Measurements from ENCODE around the gene EXD3.

The EXD3 gene

DNA sequence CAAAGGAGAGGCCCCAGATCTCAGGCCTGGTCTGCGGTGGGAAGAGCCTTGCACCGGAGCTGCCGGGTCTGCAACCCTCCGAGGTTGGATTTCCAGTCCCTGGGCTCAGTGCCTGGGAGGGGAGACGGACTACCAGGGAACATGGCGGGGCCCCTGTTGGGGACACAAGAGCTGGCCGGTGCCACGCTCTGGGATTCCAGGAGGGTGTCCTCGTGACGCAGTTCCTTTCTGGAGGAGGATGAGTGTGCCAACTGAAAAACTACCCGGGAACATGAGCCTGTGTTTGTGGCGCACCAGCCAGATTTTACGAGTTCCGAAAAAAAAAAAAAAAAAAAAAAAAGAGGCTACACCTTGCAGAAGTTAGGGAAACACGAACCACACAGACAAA, 129.9 kb downstream of the EXD3 start:
- H3K36me3 ChIP-seq (ENCODE audit: insufficient read depth, low read length) = no peaks in the 10 kb centered on the region
- peaks cover 40% of the 10 kb centered on the region for H3K27me3 ChIP-seq (ENCODE audit: control insufficient read depth, insufficient read depth, low read length)
- H3K9me3 ChIP-seq (replicated peaks; ENCODE audit: low read length) = no peaks in the 10 kb centered on the region
- peaks cover 4% of the 10 kb centered on the region for H3K4me1 ChIP-seq (ENCODE audit: control insufficient read depth, insufficient read depth, low read length)
- H3K4me2 ChIP-seq (ENCODE audit: low read length) = no peak overlapping the region
- no peak overlapping the region for H3K9ac ChIP-seq (ENCODE audit: low read depth, low read length)
- H3K4me3 ChIP-seq (ENCODE audit: low read length) = no peak overlapping the region

DNA sequence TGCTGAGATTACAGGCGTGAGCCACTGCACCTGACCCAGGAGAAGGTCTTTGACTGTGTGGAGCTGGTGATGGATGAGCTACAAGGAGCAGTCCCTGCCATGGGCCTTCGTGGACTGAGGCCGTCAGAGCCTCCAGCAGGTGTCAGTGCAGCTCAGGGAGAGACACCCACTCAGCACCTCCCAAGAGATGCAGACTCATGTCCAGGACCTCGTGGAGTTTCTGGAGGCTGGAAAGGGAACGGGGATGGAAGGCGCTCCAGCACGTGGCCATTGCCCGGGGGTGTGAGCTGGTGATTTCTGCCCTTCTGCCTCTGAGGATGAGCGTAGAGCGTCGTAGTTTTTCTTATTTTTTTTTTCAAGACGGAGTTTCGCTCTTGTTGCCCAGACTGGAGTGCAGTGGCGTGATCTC, 136.0 kb downstream of the EXD3 start:
- Histone ChIP-seq H3K4me3 (ENCODE audit: low read length) (no peak overlapping the region), H3K9ac (ENCODE audit: low read depth, low read length) (no peak overlapping the region), H3K27me3 (ENCODE audit: control insufficient read depth, insufficient read depth, low read length) (no peaks in the 10 kb centered on the region), H3K36me3 (ENCODE audit: insufficient read depth, low read length) (peaks cover 5% of the 10 kb centered on the region), H3K9me3 (replicated peaks; ENCODE audit: low read length) (no peaks in the 10 kb centered on the region), H3K4me1 (ENCODE audit: control insufficient read depth, insufficient read depth, low read length) (peaks cover 4% of the 10 kb centered on the region), H3K4me2 (ENCODE audit: low read length) (no peak overlapping the region)

DNA sequence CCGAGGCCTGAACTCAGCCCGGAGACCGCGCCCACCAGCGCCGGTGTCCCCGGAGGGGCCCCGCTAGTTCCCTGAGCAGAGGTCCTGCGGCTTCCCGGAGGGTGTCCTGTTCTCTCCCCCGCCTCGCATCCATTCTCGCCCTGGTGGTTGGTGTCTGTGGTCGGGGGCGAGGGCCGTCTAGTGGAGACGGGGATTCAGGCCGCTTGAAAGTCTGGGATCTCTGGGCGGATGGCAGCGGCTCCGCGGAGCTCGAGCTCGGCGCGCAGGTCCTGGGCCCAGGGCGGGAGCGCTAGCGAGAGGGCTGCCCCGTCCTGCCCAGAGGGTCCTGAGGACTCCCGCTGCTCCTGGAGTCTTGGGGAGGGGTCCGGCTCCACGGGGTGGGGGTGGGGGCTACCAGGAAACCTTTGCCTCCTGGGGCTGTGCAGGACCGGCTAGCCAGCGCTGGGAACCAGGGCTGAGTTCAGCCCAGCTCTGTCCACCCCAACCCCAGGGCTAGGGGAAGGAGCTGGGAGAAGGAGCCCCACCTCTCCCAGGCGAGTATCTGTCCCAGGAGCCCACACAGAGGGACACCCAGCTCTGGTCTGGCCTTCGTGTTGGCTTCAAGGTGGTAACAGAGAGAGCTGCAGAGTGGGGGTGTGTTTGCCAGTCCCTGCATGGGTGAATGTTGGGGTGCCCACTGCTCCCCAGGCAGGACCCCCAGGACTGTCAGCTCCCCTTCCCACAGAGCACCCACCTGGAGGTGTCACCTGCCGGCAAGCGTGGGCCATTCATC, 141.4 kb downstream of the EXD3 start:
- Histone ChIP-seq H3K4me1 (ENCODE audit: control insufficient read depth, insufficient read depth, low read length) (peaks cover 45% of the 10 kb centered on the region), H3K4me3 (ENCODE audit: low read length) (peak overlapping the region; percentile 26), H3K9me3 (replicated peaks; ENCODE audit: low read length) (no peaks in the 10 kb centered on the region), H3K27me3 (ENCODE audit: control insufficient read depth, insufficient read depth, low read length) (no peaks in the 10 kb centered on the region), H3K4me2 (ENCODE audit: low read length) (peak overlapping the region; percentile 72), H3K36me3 (ENCODE audit: insufficient read depth, low read length) (peaks cover 26% of the 10 kb centered on the region), H3K9ac (ENCODE audit: low read depth, low read length) (no peak overlapping the region)

DNA sequence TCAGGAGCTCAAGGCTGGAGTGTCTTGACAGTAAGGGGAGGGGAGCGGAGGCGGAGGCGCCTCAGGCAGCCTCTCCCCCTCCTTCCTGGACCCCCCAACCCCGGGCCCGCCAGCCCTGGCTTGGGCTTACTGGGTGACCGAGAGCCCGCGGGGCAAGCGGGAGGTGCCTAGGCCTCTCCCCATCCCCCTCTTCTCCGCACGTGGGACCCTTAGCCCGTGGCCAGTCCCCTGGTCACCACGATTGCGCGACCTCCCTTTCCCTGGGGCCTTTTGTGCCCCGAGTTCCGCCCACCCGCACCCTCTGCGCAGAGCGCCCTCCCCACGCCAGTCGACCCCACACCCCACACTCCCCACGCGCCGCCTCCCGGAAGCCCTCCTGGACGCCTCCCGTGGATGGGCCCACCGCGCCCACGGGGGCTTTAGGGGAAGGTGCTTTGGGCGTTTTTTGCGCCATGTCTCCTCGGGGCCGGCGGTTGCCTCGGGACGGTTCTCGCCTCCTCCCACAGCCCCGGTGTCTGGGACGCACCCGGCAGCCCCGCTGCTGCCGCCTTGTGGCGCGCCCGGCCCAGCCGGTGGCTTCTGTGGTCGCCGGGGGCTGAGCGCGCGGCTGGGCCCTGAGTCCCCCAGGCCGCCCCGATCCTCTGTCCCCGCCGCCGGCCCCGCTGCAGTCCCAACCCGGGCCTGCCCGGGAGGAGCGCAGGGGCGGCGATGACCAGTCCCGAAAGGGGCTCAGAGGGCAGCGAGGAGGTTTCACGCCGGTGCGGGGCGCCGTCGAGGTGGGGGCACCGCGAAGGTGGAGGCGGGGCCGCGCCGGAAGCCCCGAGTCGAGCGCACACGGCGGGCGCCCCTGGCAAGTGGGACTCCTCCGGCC, 142.3 kb downstream of the EXD3 start:
- Histone ChIP-seq H3K9ac (ENCODE audit: low read depth, low read length) (no peak overlapping the region), H3K4me2 (ENCODE audit: low read length) (peak overlapping the region; percentile 72), H3K4me3 (ENCODE audit: low read length) (peak overlapping the region; percentile 26), H3K27me3 (ENCODE audit: control insufficient read depth, insufficient read depth, low read length) (no peaks in the 10 kb centered on the region), H3K4me1 (ENCODE audit: control insufficient read depth, insufficient read depth, low read length) (peaks cover 51% of the 10 kb centered on the region), H3K36me3 (ENCODE audit: insufficient read depth, low read length) (peaks cover 26% of the 10 kb centered on the region), H3K9me3 (replicated peaks; ENCODE audit: low read length) (no peaks in the 10 kb centered on the region)

DNA sequence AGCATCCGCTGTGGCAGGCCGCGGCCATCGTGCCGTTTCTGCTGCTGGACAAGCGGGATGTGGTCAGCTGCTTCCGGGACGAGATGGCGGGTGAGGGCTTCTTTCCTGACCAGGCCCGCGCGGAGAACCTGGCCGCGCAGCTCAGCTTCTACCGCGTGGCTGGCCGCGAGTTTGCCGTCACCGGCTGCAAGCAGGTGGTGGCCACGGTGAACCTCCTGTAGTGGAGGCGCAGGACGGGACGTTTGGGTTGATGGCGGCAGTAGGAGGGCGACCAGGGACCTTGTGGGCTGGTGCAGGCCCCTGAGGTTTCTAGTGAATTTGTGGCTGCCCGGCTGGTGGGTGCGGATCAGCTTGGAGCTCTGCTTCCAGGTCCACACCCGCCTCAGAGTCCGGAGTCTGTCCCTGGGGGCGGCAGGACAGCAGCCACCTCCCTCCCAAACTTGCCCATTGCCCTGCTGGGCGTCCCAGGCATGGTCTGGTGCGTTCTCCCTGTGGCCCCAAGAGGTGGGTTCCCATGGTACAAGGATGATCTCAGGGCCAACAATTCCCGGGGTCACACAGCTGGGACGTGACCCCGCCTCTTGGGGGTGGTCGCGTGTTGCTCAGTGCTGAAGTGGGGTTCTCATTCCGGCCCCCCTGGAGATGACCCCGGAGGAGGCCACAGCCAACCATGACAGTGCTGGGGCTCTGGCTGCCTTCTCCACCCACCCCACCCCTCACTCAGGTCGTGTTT, 143.1 kb downstream of the EXD3 start:
- H3K9ac ChIP-seq (ENCODE audit: low read depth, low read length) = no peak overlapping the region
- H3K9me3 ChIP-seq (replicated peaks; ENCODE audit: low read length) = no peaks in the 10 kb centered on the region
- peak overlapping the region; percentile 26 for H3K4me3 ChIP-seq (ENCODE audit: low read length)
- peak overlapping the region; percentile 94 for H3K4me2 ChIP-seq (ENCODE audit: low read length)
- H3K27me3 ChIP-seq (ENCODE audit: control insufficient read depth, insufficient read depth, low read length) = no peaks in the 10 kb centered on the region
- H3K4me1 ChIP-seq (ENCODE audit: control insufficient read depth, insufficient read depth, low read length) = peaks cover 55% of the 10 kb centered on the region
- peaks cover 26% of the 10 kb centered on the region for H3K36me3 ChIP-seq (ENCODE audit: insufficient read depth, low read length)

DNA sequence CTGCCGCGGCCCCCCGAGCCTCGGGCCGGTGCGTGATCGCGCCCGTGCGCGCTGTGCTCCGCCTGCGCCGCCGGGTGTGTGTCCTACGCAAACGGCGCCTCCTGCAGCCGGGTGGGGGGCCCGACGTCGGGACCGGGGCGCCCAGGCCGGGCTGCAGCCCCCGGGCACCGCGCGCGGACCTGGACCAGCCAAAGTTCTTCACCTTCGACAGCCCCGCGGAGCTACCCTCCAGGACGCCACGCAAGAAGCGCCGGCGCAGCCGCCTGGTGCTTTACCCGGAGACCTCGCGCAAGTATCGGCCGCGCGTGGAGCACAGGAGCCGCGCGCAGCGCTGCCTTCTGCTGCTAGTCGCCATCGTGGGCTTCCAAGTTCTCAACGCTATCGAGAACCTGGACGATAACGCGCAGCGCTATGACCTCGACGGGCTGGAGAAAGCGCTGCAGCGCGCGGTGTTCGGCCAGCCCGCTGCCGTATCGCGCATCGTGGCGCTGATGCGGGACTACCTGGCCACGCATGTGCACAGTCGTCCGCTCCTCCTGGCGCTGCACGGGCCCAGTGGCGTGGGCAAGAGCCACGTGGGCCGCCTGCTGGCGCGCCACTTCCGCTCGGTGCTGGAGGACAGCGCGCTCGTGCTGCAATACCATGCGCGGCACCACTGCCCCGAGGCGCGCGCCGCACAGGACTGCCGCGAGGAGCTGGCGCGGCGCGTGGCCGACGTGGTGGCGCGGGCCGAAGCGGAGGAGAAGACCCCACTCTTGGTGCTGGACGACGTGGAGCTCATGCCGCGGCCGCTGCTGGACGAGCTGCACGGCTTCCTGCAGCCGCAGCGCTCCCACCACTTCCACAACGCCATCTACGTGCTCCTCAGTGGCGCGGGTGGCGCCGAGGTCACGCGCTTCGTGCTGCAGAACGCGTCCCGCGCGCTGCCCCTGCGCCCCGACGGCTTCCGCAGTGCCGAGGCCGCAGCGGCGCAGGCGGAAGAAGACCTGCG, 143.9 kb downstream of the EXD3 start:
- no peaks in the 10 kb centered on the region for H3K9me3 ChIP-seq (replicated peaks; ENCODE audit: low read length)
- H3K36me3 ChIP-seq (ENCODE audit: insufficient read depth, low read length) = peaks cover 26% of the 10 kb centered on the region
- H3K9ac ChIP-seq (ENCODE audit: low read depth, low read length) = no peak overlapping the region
- peak overlapping the region; percentile 87 for H3K4me3 ChIP-seq (ENCODE audit: low read length)
- H3K4me2 ChIP-seq (ENCODE audit: low read length) = peak overlapping the region; percentile 94
- H3K27me3 ChIP-seq (ENCODE audit: control insufficient read depth, insufficient read depth, low read length) = no peaks in the 10 kb centered on the region
- H3K4me1 ChIP-seq (ENCODE audit: control insufficient read depth, insufficient read depth, low read length) = peaks cover 55% of the 10 kb centered on the region

DNA sequence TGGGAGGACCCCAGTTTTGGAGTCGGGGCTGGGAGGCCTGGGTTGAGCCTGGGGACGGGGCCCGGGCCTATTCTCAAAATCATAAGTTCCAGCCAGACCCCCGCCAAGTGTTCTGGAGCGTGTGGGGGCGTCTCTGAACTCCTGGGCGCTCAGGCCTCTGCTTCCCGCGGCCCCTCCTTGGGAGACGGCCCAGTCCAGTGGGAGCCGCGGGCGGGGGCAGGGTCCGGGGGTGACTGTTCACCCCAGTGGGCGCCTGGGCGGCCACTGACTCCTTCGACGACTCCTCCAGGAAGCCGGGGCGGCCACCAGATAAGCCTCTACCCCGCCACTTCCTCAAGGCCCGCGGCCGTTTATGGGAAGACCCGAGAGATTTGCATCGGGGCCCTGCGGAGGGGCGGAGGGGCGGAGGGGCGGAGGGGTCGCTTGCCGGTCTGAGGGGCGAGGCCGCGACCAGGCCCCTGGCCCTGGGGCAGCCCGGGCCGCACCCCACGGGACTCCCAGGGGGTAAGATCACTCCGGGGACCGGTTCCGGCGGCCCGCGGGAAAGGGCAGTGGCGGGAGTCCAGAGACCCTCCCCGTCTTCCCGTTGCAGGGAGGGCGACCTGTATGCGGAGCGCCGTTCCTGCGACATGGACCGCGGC, 144.8 kb downstream of the EXD3 start:
- peak overlapping the region; percentile 94 for H3K4me2 ChIP-seq (ENCODE audit: low read length)
- H3K9me3 ChIP-seq (replicated peaks; ENCODE audit: low read length) = no peaks in the 10 kb centered on the region
- peaks cover 28% of the 10 kb centered on the region for H3K36me3 ChIP-seq (ENCODE audit: insufficient read depth, low read length)
- peak overlapping the region; percentile 87 for H3K4me3 ChIP-seq (ENCODE audit: low read length)
- no peaks in the 10 kb centered on the region for H3K27me3 ChIP-seq (ENCODE audit: control insufficient read depth, insufficient read depth, low read length)
- peaks cover 55% of the 10 kb centered on the region for H3K4me1 ChIP-seq (ENCODE audit: control insufficient read depth, insufficient read depth, low read length)
- H3K9ac ChIP-seq (ENCODE audit: low read depth, low read length) = peak overlapping the region; percentile 83

DNA sequence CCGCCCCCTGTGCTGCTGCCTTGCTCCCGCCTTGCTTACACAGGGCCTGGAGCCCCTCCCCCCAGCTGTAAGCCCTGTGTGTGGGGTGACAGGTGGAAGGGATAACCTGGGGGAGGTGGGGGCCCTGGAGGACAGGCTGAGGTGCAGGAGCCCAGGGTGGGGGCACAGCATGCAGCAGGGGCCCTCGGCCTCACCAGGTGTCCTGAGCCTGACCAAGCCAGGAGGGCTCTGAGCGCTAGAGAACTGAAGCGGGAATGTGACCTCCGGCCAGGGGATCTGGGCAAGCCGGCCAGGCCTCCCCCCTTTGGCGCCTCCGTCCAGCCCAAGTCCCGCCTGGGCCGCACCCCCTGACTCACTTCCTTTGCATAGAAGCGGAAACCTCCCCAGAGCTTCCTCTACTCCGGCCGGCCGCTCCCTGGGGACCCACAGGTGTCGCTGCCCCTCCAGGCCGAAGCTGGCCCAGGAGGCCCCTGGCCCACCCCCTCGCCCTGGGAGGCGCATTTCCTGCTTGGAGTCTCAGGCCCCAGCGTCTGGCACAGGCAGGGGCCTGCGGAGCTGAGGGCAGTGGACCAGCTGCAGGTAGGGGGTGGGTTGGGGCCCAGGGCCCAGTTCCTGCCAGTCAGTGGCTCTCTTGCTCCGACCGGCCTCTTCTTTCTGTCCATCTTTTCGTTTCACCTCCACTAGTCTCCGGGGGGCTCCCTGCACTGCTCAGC, 145.5 kb downstream of the EXD3 start, which contains the start of gene TOR4A:
Gene TOR4A, plus strand, starts transcription at position 398 of the 713 bp plus-strand sequence. CDS start 964 bp downstream, outside the sequence.
- peak within 1 kb of the TSS; percentile 83 for H3K9ac ChIP-seq (ENCODE audit: low read depth, low read length)
- H3K36me3 ChIP-seq (ENCODE audit: insufficient read depth, low read length) = peaks cover 32% of the 10 kb centered on the region
- H3K4me1 ChIP-seq (ENCODE audit: control insufficient read depth, insufficient read depth, low read length) = peaks cover 53% of the 10 kb centered on the region

DNA sequence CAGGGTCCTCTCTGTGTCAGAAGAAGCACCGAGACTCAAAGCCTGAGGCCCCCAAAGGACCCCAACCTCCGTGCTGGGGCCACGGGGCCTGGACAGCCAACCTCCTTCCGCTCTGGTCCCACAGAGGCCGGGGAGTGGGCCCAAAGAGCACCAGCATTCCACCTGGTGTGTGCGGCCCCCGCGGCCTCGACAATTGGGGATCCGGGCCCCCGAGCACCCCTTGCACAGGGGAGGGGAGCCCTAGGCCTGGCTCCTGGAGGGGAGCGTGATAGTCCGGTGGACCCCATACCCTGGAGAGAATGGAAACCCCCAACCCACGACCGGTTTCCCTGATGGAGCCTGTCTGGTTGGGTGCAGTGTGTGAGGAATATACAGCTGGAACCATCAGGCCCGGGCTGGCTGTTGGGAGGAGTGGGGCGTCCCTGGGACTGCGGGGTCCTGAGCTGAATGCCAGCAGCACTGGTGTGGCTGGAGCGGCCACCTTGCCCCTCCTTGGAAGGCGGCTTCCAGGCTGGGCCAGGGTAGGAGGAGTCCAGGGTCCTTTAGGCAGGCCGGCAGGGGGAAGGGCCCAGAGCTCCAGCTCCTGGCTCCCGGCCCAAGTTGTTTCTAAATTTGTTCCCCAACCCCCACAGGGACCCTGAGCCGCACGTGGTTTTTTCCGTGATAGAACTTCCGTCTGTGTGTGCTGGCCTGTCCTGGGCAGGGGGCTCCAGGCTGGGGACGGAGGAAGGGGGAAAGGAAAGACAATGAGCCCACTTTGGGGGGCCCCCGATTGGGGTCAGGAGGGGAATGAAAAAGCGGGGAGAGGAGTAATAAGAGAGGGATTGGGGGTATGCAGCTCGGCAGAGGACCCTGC, 146.3 kb downstream of the EXD3 start:
- Histone ChIP-seq H3K9me3 (replicated peaks; ENCODE audit: low read length) (no peaks in the 10 kb centered on the region), H3K9ac (ENCODE audit: low read depth, low read length) (peak overlapping the region; percentile 83), H3K4me3 (ENCODE audit: low read length) (peak overlapping the region; percentile 87), H3K4me1 (ENCODE audit: control insufficient read depth, insufficient read depth, low read length) (peaks cover 48% of the 10 kb centered on the region), H3K36me3 (ENCODE audit: insufficient read depth, low read length) (peaks cover 29% of the 10 kb centered on the region), H3K27me3 (ENCODE audit: control insufficient read depth, insufficient read depth, low read length) (no peaks in the 10 kb centered on the region), H3K4me2 (ENCODE audit: low read length) (peak overlapping the region; percentile 94)

More for the DNA sequence above, 145.5 kb downstream of the EXD3 start, which contains the start of gene TOR4A:
- Histone ChIP-seq H3K9me3 (replicated peaks; ENCODE audit: low read length) (no peaks in the 10 kb centered on the region), H3K4me2 (ENCODE audit: low read length) (peak within 1 kb of the TSS; percentile 94), H3K4me3 (ENCODE audit: low read length) (peak within 1 kb of the TSS; percentile 87), H3K27me3 (ENCODE audit: control insufficient read depth, insufficient read depth, low read length) (no peaks in the 10 kb centered on the region)
